SIG-M5 treated with dmso at 0.1 percent for 504 hours (cell line): ENCODE data around the gene GGN.
"Not testable (repeated sequence)": the region's sequence is repeated elsewhere in the genome, so short reads cannot be mapped to it uniquely, and the experiment has no call there.

Experiments used
- DNase-seq: peaks from one replicate; lab custom pipeline; 2025; ENCODE audit not compliant: unreplicated experiment; lab: John Stamatoyannopoulos, UW

GGN gene

GRCh38 chr19:38362946-38363688 lies 24.7 kb downstream of the GGN start:
- not testable (repeated sequence) for DNase-seq

GRCh38 chr19:38362076-38362945 lies 25.5 kb downstream of the GGN start:
- peak; percentile 67 for DNase-seq

GRCh38 chr19:38361633-38362075 lies 26.2 kb downstream of the GGN start:
- DNase-seq = peak; percentile 75

GRCh38 chr19:38360839-38361631 lies 26.8 kb downstream of the GGN start:
- no peak for DNase-seq

- no peak for DNase-seq
These were observed 27.5 kb downstream of the GGN start for GRCh38 chr19:38360351-38360750.

DNA sequence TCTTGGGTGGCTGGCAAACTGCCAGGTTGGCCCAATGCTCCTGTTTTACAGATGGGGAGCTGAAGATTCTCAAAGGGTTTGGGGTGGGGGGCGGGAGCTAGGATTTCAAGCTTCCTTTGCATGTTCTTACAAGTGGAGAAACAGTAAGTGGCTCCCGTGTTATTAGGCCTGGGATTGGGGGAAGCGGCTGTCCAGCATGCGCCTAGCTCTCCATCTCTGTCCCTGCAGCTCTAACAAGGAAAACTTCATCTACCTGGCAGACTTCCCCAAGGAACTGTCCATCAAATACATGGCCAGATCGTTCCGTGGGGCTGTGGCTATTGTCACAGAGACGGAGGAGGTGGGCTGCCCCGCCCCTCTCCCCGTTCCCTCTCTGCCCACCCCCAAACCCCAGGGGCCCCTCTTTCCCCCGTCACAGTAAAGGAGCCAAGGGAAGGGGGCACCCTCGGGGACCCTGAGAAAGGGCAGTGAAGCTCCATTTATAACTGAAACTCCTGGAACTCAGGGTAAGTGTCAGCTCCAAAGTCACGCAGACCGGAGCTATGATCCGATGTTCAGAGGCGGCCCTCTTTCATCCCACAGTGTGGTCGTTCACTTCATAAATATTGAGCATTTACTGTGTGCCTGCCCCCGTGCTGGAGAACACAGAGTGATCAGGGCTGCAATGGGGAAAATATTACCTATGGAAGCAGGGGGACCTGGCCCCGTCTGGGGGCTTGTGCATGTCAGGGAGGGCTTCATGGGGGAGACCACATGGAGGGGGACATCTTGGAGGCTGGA lies 28.4 kb downstream of the GGN start:
- no peak for DNase-seq

DNA sequence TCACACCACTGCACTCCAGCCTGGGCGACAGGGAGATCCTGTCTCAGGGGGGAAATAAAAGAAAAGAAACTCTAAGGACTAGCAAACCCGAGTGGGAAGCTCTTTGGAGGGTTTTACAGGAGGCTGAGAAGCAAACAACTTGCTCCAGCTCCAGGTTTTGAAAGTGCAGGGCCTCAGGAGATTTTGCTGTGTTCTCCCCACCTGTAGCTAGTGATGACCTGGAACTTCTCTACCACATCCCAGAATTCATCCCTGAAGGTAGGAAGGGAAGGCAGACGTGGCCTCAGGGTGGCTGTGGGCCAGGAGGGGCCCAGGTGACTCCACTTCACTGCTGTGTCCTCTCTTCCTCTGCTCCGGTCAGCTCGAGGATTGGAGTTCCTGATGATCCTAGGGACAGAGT lies 29.8 kb downstream of the GGN start:
- DNase-seq = no peak

DNA sequence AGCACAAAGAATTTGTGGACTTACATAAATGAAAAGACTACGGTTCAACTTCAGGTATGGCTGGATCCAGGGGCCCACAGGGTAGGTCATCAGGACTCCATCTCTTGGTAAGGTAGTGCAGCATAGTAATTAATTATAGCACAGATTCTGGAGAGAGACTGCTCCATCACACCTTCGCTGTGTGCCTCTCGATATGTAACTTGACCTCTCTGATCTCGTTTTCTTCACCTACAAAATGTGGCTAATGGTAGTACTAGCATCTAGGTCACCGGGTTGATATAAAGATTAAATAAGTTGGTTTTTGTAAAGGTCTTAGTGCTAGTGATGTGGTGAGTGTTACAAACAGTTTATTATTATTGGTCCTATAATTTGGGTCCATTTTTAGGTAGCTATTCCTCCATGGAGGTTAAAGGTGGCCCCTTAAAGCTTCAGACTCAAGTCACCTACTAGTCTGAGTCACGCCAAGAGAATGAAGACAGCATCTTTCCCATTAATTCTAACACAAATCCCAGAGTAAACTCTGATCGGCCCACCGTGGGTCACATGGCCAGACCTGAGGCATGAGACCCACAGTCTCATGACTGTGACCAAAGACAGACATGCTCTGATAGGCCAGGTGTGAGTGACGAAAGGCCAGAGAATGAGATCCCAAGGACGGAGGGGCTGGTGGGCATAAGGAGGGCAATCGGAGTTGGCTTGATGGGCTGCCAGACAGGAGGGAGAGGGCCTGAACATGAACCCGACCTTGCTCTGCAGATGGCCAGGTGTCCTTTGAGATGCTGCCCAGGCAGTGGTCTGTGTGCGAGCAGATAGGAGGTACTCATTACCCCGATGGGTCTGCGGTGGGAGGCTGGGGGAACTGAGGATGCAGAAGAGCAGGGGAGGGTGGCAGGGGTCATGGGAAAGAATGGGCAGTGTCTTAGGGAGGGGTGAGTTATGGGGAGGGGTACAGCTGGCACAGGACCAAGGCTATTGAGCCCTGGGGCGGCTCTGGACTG lies 31.8 kb downstream of the GGN start:
- no peak for DNase-seq

DNA sequence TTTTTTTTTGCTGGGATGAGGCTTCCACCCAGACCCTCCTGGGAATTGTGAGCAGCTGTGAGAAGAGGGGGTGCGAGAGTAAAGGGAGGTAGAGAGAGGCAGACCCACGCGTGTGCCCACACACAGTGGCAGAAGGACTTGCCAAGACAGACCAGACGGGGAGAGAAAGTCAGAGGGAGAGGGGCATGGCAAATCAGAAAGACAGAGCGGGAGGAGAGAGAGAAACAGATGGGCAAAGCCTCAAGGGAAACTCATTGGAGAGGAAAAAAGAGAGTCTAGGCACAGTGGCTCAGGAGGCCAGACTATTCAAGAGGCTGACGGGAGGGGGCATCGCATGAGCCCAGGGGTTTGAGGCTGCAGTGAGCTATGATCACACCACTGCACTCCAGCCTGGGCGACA lies 35.2 kb downstream of the GGN start:
- no peak for DNase-seq

DNA sequence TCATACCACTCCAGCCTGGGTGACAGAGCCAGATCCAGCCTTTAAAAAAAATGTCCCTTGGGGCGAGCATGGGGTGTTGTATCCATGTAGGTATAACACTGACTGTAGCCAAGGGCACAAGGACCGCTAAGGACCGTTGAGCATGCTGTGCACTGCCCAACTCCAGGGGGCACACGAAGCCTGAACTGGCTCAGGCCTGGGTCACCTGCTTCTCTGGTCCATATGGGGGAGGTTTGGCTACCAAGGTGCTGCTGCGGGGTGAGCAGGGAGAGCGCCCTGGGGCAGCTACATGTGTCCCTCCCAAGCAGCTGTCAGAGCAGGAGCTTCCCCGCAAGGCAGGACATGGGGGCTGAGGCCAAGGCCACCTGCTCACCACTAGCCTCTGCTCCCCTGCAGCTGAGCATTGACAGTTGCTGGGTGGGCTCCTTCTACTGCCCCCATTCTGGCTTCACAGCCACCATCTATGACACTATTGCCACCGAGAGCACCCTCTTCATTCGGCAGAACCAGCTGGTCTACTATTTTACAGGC lies 35.9 kb downstream of the GGN start:
- no peak for DNase-seq

DNA sequence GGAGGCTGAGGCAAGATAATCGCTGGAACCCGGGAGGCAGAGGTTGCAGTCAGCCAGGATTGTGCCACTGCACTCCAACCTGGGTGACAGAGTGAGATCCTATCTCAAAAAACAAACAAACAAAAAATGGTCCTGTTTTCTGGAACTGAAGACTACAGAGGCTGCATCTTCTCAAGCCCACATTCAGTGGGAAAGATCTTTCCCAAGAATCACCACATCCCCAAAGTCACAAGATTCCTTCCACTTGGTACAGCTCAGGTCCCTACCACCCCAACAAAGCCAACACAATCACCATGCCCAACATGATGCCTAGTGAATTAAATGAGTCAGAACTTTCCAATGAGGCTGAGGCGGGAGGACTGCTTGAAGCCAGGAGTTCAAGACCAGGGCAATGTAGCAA lies 37.0 kb downstream of the GGN start:
- DNase-seq = no peak

GRCh38 chr19:38346837-38347236 lies 41.0 kb downstream of the GGN start:
- no peak for DNase-seq

DNA sequence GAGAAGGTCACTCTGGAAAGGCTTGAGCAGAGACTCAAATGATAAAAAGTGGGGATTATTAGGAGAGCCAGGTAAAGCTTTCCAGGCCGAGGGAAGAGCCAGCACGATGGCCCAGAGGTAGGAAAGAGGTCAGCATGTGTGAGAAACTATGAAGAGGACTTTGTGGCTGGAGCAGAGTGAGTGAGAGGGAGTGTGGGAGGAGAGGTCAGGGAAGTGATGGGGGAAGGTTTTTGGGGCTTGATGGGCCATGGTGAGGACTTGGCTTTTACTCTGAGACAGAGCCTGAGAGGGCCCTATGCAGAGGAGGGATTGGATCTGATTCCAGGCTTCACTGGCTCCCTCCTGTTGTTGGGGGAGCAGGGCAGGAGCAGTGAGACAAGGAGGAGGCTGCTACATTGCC lies 46.9 kb downstream of the GGN start:
- no peak for DNase-seq

GRCh38 chr19:38339011-38339410 lies 48.8 kb downstream of the GGN start:
- DNase-seq = not testable (repeated sequence)

DNA sequence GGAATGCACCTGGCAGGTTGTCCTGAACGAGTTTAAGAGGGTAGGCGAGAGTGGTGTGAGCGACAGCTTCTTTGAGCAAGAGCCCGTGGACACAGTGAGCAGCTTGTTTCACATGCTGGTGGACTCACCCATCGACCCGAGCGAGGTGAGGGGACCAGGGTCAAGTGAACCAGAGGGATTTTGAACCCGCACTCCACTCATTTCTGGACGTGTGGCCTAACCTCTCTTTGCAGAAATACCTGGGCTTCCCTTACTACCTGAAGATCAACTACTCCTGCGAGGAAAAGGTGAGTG lies 50.5 kb downstream of the GGN start:
- DNase-seq = no peak

DNA sequence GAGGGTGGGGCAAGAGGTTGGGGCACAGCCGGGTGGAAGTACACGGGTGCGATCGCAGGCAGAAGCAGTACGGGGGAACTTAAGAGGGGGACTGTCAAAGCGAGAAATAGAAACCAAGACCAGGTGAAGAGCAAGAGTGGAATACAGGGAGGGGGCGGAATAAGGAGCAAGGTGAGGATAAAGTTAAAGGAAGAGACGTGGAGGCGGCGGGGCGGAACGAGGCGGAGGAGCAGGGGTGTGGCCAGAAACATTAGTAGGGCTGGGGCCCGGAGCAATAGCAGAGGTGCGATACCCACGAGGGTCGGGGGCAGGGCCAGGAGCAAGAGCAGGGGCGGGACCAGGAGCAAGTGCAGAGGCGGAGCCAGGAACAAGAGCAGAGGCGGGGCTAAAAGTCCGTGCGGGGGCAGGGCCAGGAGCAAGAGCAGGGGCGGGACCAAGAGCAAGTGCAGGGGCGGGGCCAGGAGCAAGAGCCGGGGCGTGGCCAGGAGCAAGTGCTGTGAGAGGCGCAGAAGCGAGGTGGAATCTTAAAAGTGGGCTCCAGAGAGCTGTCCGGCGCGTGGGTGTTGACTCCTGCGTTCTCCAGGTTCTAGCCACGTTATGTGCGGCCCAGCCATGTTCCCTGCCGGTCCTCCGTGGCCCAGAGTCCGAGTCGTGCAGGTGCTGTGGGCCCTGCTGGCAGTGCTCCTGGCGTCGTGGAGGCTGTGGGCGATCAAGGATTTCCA lies 51.0 kb downstream of the GGN start:
- peak; percentile 96 for DNase-seq

GRCh38 chr19:38335949-38336637 lies 51.7 kb downstream of the GGN start:
- DNase-seq = peak; percentile 97
